Embryonic facial prominence (tissue), 1 donor: ENCODE data around the gene TM7SF2.

Source experiments
- DNase-seq: peaks from one replicate; pipeline ENCODE4 v3.0.0-alpha.2; 2016; ENCODE audit errors: extremely low spot score

TM7SF2 gene

GRCh38 chr11:65089621-65090020, 22.1 kb upstream of the TM7SF2 start:
- DNase-seq: no peak

- no peak for DNase-seq
Measured at GRCh38 chr11:65090628-65091027, 21.0 kb upstream of the TM7SF2 start.

- DNase-seq: no peak
Measured at GRCh38 chr11:65095427-65095826, 16.2 kb upstream of the TM7SF2 start.

GRCh38 chr11:65095974-65096806, 15.5 kb upstream of the TM7SF2 start, which contains the start of gene VPS51:
VPS51 (plus strand) TSS chr11:65096214; CDS start chr11:65096251, 37 bp downstream.
- DNase-seq: peak; percentile 90

- DNase-seq: no peak
Measured at GRCh38 chr11:65096926-65097325, 14.7 kb upstream of the TM7SF2 start.

GRCh38 chr11:65100674-65101350, 10.9 kb upstream of the TM7SF2 start:
- no peak for DNase-seq

GRCh38 chr11:65102142-65103095, 9.3 kb upstream of the TM7SF2 start:
- DNase-seq: no peak

- no peak for DNase-seq
Measured at GRCh38 chr11:65103476-65103875, 8.2 kb upstream of the TM7SF2 start.

- DNase-seq: no peak
Measured at GRCh38 chr11:65104628-65105027, 7.0 kb upstream of the TM7SF2 start.

- DNase-seq: no peak
Measured at GRCh38 chr11:65107078-65107477, 4.6 kb upstream of the TM7SF2 start.

GRCh38 chr11:65107751-65108468, 3.8 kb upstream of the TM7SF2 start:
- DNase-seq: no peak

GRCh38 chr11:65108469-65109123, 3.1 kb upstream of the TM7SF2 start:
- no peak for DNase-seq

GRCh38 chr11:65109231-65110198, 2.2 kb upstream of the TM7SF2 start:
- DNase-seq: no peak

- peak; percentile 66 for DNase-seq
Measured at GRCh38 chr11:65110354-65110861, 1.3 kb upstream of the TM7SF2 start.

- DNase-seq: no peak
Measured at GRCh38 chr11:65111159-65111743, 421 bp upstream of the TM7SF2 start.

- DNase-seq: no peak
Measured at GRCh38 chr11:65112546-65113360, 1.1 kb downstream of the TM7SF2 start.

- no peak for DNase-seq
Measured at GRCh38 chr11:65113361-65113756, 1.7 kb downstream of the TM7SF2 start.

- DNase-seq: no peak
Measured at GRCh38 chr11:65113839-65114238, 2.2 kb downstream of the TM7SF2 start.
